Liver (tissue), 9 donors: ENCODE measurements around the gene RIMBP2. TPM values are rescaled to one million over a fixed set of nuclear protein-coding genes. Genes with fewer than 3 reads are reported as not detected.

Source experiments
- DNase-seq: peaks from one replicate; pipeline ENCODE4 v3.0.0-alpha.2; 2017; ENCODE audit warnings: low spot score
- H3K27ac ChIP-seq, 2 donors: one replicate each; pipeline ENCODE4 v1.7.0; 2013; ENCODE audit warnings: inconsistent platforms in 2 of 2, low read length in 2 of 2, control low read depth in 1 of 2, low read depth in 1 of 2, mild to moderate bottlenecking in 1 of 2
- H3K27me3 ChIP-seq, 4 donors: one replicate each; pipeline versions ENCODE4 v1.6.1 to v1.7.0; 2013; ENCODE audit warnings: low read length in 3 of 4, inconsistent platforms in 1 of 4, mild to moderate bottlenecking in 1 of 4, moderate library complexity in 1 of 4; ENCODE audit not compliant: control insufficient read depth in 4 of 4, insufficient read depth in 4 of 4
- H3K36me3 ChIP-seq, 4 donors: one replicate each; pipeline versions ENCODE4 v1.6.1 to v1.7.0; 2013; ENCODE audit warnings: low read length in 3 of 4, mild to moderate bottlenecking in 3 of 4, low read depth in 1 of 4, moderate library complexity in 1 of 4; ENCODE audit not compliant: control insufficient read depth in 4 of 4, insufficient read depth in 3 of 4
- H3K4me1 ChIP-seq, 4 donors: one replicate each; pipeline versions ENCODE4 v1.6.1 to v1.7.0; 2013; ENCODE audit warnings: low read length in 3 of 4, mild to moderate bottlenecking in 3 of 4, moderate library complexity in 1 of 4; ENCODE audit not compliant: control insufficient read depth in 4 of 4, insufficient read depth in 4 of 4
- H3K4me3 ChIP-seq, 3 donors: one replicate each; pipeline versions ENCODE4 v1.6.1 to v1.7.0; 2013; ENCODE audit warnings: low read length in 3 of 3, control low read depth in 1 of 3, low read depth in 1 of 3, mild to moderate bottlenecking in 1 of 3
- H3K9ac ChIP-seq, 2 donors: one replicate each; pipeline ENCODE4 v1.7.0; 2013; ENCODE audit warnings: low read length in 2 of 2, mild to moderate bottlenecking in 2 of 2, moderate library complexity in 2 of 2, control low read depth in 1 of 2, low read depth in 1 of 2
- H3K9me3 ChIP-seq, 4 donors: one replicate each; pipeline versions ENCODE4 v1.6.1 to v1.7.0; 2013; ENCODE audit warnings: low read length in 3 of 4; ENCODE audit not compliant: control insufficient read depth in 4 of 4
- EGR1 ChIP-seq, 2 donors: IDR thresholded peaks; 2 replicates each; pipeline ENCODE4 v1.6.1; 2016 to 2018; ENCODE audit warnings: antibody characterized with exemption in 2 of 2, low read depth in 2 of 2
- FOXA1 ChIP-seq: IDR thresholded peaks from 2 replicates; pipeline ENCODE4 v1.6.1; 2016; ENCODE audit warnings: antibody characterized with exemption
- FOXA2 ChIP-seq: IDR thresholded peaks from 2 replicates; pipeline ENCODE4 v1.6.1; 2016; ENCODE audit warnings: antibody characterized with exemption
- GABPA ChIP-seq, 2 donors: IDR thresholded peaks in 1 of 2; conservative IDR thresholded peaks in 1 of 2; 2 replicates each; pipeline ENCODE4 v1.6.1; 2016; ENCODE audit warnings: antibody characterized with exemption in 2 of 2, mild to moderate bottlenecking in 1 of 2, moderate library complexity in 1 of 2
- HNF4G ChIP-seq: IDR thresholded peaks from 2 replicates; pipeline ENCODE4 v1.6.1; 2016; ENCODE audit warnings: antibody characterized with exemption
- NR2F2 ChIP-seq: IDR thresholded peaks from 2 replicates; pipeline ENCODE4 v1.6.1; 2016; ENCODE audit warnings: antibody characterized with exemption
- TAF1 ChIP-seq: conservative IDR thresholded peaks from 2 replicates; pipeline ENCODE4 v1.6.1; 2016; ENCODE audit warnings: antibody characterized with exemption, mild to moderate bottlenecking
- WGBS: extraction: QIAGEN DNeasy Blood & Tissue Kit; methylation state at CpG from one replicate; pipeline ENCODE4 v1.1.7; 2013; 5-methylcytosine and 5-hydroxymethylcytosine counted together
- polyA plus RNA-seq, 2 donors: library from polyadenylated mRNA; stranded (reverse) in 1 of 2; unstranded in 1 of 2; fragments of 200-250 nt in 1 of 2; fragments of >200 nt in 1 of 2; fragmentation: Nextera tagmentation in 1 of 2; extraction: Ambion mirVana in 1 of 2; gene quantifications; one replicate each; pipeline versions ENCODE4 v1.2.1 to v1.2.3, GENCODE V29; 2013 to 2015
- total RNA-seq, 2 donors: library from RNA; depleted of rRNA; stranded (reverse); fragments of >200 nt; gene quantifications; one replicate each; pipeline ENCODE4 v1.2.3, GENCODE V29; 2014
- TF ChIP-seq, protein P1 (sequence below): fragments of 150-350 bp; IDR thresholded peaks from 2 replicates; pipeline ENCODE4 v1.5.1; 2017; ENCODE audit warnings: improper control_type of control experiment, low read depth, low read length; ENCODE audit not compliant: missing input control
- TF ChIP-seq, protein P2 (sequence below): IDR thresholded peaks from 2 replicates; pipeline ENCODE4 v1.6.1; 2016; ENCODE audit warnings: antibody characterized with exemption
- TF ChIP-seq, protein P3 (sequence below): IDR thresholded peaks from 2 replicates; pipeline ENCODE4 v1.6.1; 2016; ENCODE audit warnings: antibody characterized with exemption
- TF ChIP-seq, protein P4 (sequence below): IDR thresholded peaks from 2 replicates; pipeline ENCODE4 v1.6.1; 2016; ENCODE audit warnings: antibody characterized with exemption, mild to moderate bottlenecking
- TF ChIP-seq, protein P5 (sequence below): IDR thresholded peaks from 2 replicates; pipeline ENCODE4 v1.6.1; 2016; ENCODE audit warnings: antibody characterized with exemption
- donor health status: healthy.
- donor health status: healthy.
- donor health status: healthy.
- donor health status: healthy.
- donor health status: healthy.

Gene RIMBP2
- total and polyA plus RNA-seq, 4 donors: 0.01 to 0.17 (median 0.09) TPM; not detected in 1

DNA sequence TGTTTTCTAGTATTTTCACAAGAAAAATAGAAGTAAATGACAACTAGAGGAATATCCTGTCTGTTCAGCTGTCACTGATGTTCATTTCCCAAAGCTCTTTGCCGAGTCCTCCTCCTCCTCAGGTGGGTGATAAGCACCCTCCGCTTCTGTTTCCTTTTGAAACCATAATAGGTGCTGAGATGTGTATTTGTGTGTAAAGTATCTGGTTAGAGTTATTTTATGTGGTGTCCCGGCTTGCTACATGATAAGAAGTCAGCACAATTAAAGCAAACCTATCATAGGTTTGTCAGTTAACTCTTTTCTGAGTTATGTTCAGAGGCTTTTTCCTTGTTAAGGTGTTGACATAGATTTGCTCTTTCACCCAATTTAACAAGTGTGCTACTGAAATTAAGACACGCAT, 296.0 kb downstream of the RIMBP2 start:
- Histone ChIP-seq H3K36me3 (no peaks in the 10 kb centered on the region), H3K9ac (no peak overlapping the region), H3K27me3 (peaks cover 0 to 6% (median 2%) of the 10 kb centered on the region in 4 donors), H3K9me3 (no peaks in the 10 kb centered on the region), H3K4me1 (no peaks in the 10 kb centered on the region), H3K4me3 (no peak overlapping the region), H3K27ac (no peak overlapping the region)
- 73% methylated on average over 4 of the region's 4 CpGs for WGBS
- no peak for TF ChIP-seq FOXA1
- no peak for TF ChIP-seq EGR1 (IDR thresholded peaks at IDR 0.05; ENCODE audit: low read depth in 2 of 2)
- no peak for TF ChIP-seq FOXA2
- TF ChIP-seq, protein P1, sequence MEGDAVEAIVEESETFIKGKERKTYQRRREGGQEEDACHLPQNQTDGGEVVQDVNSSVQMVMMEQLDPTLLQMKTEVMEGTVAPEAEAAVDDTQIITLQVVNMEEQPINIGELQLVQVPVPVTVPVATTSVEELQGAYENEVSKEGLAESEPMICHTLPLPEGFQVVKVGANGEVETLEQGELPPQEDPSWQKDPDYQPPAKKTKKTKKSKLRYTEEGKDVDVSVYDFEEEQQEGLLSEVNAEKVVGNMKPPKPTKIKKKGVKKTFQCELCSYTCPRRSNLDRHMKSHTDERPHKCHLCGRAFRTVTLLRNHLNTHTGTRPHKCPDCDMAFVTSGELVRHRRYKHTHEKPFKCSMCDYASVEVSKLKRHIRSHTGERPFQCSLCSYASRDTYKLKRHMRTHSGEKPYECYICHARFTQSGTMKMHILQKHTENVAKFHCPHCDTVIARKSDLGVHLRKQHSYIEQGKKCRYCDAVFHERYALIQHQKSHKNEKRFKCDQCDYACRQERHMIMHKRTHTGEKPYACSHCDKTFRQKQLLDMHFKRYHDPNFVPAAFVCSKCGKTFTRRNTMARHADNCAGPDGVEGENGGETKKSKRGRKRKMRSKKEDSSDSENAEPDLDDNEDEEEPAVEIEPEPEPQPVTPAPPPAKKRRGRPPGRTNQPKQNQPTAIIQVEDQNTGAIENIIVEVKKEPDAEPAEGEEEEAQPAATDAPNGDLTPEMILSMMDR: no peak
- TF ChIP-seq, protein P2, sequence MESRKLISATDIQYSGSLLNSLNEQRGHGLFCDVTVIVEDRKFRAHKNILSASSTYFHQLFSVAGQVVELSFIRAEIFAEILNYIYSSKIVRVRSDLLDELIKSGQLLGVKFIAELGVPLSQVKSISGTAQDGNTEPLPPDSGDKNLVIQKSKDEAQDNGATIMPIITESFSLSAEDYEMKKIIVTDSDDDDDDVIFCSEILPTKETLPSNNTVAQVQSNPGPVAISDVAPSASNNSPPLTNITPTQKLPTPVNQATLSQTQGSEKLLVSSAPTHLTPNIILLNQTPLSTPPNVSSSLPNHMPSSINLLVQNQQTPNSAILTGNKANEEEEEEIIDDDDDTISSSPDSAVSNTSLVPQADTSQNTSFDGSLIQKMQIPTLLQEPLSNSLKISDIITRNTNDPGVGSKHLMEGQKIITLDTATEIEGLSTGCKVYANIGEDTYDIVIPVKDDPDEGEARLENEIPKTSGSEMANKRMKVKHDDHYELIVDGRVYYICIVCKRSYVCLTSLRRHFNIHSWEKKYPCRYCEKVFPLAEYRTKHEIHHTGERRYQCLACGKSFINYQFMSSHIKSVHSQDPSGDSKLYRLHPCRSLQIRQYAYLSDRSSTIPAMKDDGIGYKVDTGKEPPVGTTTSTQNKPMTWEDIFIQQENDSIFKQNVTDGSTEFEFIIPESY: no peak
- TF ChIP-seq, protein P3, sequence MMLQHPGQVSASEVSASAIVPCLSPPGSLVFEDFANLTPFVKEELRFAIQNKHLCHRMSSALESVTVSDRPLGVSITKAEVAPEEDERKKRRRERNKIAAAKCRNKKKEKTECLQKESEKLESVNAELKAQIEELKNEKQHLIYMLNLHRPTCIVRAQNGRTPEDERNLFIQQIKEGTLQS: no peak
- TF ChIP-seq TAF1: no peak
- no peak for TF ChIP-seq GABPA (IDR thresholded peaks at IDR 0.05 in 1 of 2, conservative IDR thresholded peaks at IDR 0.05 in 1 of 2)
- TF ChIP-seq, protein P4, sequence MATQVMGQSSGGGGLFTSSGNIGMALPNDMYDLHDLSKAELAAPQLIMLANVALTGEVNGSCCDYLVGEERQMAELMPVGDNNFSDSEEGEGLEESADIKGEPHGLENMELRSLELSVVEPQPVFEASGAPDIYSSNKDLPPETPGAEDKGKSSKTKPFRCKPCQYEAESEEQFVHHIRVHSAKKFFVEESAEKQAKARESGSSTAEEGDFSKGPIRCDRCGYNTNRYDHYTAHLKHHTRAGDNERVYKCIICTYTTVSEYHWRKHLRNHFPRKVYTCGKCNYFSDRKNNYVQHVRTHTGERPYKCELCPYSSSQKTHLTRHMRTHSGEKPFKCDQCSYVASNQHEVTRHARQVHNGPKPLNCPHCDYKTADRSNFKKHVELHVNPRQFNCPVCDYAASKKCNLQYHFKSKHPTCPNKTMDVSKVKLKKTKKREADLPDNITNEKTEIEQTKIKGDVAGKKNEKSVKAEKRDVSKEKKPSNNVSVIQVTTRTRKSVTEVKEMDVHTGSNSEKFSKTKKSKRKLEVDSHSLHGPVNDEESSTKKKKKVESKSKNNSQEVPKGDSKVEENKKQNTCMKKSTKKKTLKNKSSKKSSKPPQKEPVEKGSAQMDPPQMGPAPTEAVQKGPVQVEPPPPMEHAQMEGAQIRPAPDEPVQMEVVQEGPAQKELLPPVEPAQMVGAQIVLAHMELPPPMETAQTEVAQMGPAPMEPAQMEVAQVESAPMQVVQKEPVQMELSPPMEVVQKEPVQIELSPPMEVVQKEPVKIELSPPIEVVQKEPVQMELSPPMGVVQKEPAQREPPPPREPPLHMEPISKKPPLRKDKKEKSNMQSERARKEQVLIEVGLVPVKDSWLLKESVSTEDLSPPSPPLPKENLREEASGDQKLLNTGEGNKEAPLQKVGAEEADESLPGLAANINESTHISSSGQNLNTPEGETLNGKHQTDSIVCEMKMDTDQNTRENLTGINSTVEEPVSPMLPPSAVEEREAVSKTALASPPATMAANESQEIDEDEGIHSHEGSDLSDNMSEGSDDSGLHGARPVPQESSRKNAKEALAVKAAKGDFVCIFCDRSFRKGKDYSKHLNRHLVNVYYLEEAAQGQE: no peak
- TF ChIP-seq, protein P5, sequence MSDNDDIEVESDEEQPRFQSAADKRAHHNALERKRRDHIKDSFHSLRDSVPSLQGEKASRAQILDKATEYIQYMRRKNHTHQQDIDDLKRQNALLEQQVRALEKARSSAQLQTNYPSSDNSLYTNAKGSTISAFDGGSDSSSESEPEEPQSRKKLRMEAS: no peak
- TF ChIP-seq HNF4G: no peak
- no peak for TF ChIP-seq NR2F2
- no peak for DNase-seq

DNA sequence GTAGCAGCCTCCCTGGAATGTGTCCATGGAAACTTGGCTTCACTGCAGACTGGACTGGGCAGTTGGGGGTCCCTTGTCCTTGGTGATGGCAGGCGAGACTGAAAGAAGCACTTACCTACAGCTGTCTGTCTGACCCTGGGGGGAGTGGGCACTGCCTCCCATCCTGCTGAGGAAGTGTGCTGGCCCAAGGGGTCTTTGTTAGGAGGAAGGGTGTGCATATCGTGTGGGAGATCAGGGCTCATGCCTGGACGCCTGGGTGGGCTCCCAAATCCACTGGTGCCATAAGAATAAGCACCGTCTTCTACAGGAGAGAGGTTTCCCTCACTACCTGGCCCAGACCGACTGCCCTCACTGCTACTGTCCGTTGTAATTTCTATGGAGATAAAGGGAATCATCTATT, 297.0 kb downstream of the RIMBP2 start:
- TF ChIP-seq, protein P5: no peak
- WGBS: 67% methylated on average over 6 of the region's 6 CpGs
- peaks cover 0 to 6% (median 2%) of the 10 kb centered on the region in 4 donors for H3K27me3 ChIP-seq
- no peaks in the 10 kb centered on the region for H3K9me3 ChIP-seq
- no peak overlapping the region for H3K27ac ChIP-seq
- no peaks in the 10 kb centered on the region for H3K4me1 ChIP-seq
- H3K36me3 ChIP-seq: no peaks in the 10 kb centered on the region
- no peak overlapping the region for H3K9ac ChIP-seq
- no peak for DNase-seq
- H3K4me3 ChIP-seq: no peak overlapping the region
